ENCODE data around the gene TANGO6. TPM values are rescaled to one million over a fixed set of nuclear protein-coding genes. Genes with fewer than 3 reads are reported as not detected.

Gene TANGO6
- total and polyA plus RNA-seq, 2 of the 8 experiments (the other 6 are each of a cell fraction or from before 2014, with no cell fraction given): 5.0 to 19.5 TPM

- TF ChIP-seq CHD7 (IDR thresholded peaks at IDR 0.05; ENCODE audit: insufficient replicate concordance, low read length): no peak
- TF ChIP-seq RFX5 (IDR thresholded peaks at IDR 0.05; ENCODE audit: borderline replicate concordance, low read depth, low read length): no peak
- no peak for TF ChIP-seq TCF12 (IDR thresholded peaks at IDR 0.05; ENCODE audit: low read depth, low read length)
- TF ChIP-seq CHD1 (IDR thresholded peaks at IDR 0.05; ENCODE audit: low read depth, low read length): no peak
- TF ChIP-seq CTCF (IDR thresholded peaks at IDR 0.05; ENCODE audit: control extremely low read depth in 1 of 3, insufficient read depth in 1 of 3, low read depth in 1 of 3, low read length in 3 of 3): peak; percentile 52 to 63 (median 58)
- TF ChIP-seq KDM5A (IDR thresholded peaks at IDR 0.05; ENCODE audit: low read length): 0 out of 2 replicates have a peak, but pooled peaks have one; percentile 23
- peak; percentile 50 for TF ChIP-seq TAF7 (optimal IDR thresholded peaks at IDR 0.05; ENCODE audit: borderline replicate concordance, low read depth, low read length)
- TF ChIP-seq CEBPB (IDR thresholded peaks at IDR 0.05; ENCODE audit: low read depth, low read length): no peak
These were observed at the start of gene TANGO6 (continued) for GRCh38 chr16:68843482-68844210.
